ENCODE results near the gene INVS. TPM values are rescaled to one million over a fixed set of nuclear protein-coding genes. Genes with fewer than 3 reads are reported as not detected.
"Not testable (repeated sequence)": the region's sequence is repeated elsewhere in the genome, so short reads cannot be mapped to it uniquely, and the experiment has no call there.

The INVS gene
- total and polyA plus RNA-seq, 11 donors, result 2.5 to 10.4 (median 7.4) TPM

DNA sequence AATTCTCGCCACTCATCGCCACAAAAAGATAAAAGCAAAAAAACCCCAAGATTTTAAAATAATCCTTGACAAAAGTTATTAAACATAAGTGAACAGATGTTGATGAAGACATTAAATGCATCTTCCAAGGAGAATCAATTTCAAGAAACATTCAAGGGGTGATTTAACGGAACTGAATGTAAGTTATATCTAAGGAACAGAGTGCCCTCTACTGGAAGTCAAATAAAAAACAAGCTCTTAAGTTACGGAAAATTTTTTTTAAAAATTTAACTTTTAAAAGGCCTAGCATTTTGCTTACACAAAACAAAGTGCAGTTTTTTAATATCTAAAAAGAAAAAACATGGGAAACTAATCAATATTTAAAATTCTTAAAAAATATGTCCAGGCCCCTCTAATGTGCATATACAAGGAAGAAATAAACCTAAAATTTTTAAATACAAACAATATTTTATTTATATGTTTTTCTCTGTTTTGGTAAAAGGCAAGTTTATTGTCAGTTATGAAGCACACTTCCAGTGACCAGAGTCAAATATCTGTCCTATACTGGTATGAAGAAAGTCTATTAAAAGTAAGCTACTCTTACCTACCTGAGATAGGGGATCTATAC is 225.7 kb downstream of the INVS start:
- DNase-seq (no peak), ATAC-seq (no peak)
- peaks cover 0 to 6% (median 0%) of the 10 kb centered on the region in 12 donors for H3K4me1 ChIP-seq
- WGBS, 4 donors, result 52 to 58% (median 54%) methylated on average over 4 of the region's 4 CpGs
- no peaks in the 10 kb centered on the region for H3K27me3 ChIP-seq
- no peak overlapping the region for H3K4me3 ChIP-seq
- no peak for TF ChIP-seq POLR2A (IDR thresholded peaks at IDR 0.05)
- TF ChIP-seq, protein P1, sequence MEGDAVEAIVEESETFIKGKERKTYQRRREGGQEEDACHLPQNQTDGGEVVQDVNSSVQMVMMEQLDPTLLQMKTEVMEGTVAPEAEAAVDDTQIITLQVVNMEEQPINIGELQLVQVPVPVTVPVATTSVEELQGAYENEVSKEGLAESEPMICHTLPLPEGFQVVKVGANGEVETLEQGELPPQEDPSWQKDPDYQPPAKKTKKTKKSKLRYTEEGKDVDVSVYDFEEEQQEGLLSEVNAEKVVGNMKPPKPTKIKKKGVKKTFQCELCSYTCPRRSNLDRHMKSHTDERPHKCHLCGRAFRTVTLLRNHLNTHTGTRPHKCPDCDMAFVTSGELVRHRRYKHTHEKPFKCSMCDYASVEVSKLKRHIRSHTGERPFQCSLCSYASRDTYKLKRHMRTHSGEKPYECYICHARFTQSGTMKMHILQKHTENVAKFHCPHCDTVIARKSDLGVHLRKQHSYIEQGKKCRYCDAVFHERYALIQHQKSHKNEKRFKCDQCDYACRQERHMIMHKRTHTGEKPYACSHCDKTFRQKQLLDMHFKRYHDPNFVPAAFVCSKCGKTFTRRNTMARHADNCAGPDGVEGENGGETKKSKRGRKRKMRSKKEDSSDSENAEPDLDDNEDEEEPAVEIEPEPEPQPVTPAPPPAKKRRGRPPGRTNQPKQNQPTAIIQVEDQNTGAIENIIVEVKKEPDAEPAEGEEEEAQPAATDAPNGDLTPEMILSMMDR (IDR thresholded peaks at IDR 0.05), result peak; percentile 16 to 68 (median 54)
- intact Hi-C loops (cut with DNase I), result loop anchor here (5.0 to 10.0 kb wide), 10 partner anchors 270 to 1162 kb away; no protein-coding TSS in a partner anchor
- no peak overlapping the region for H3K27ac ChIP-seq
- H3K9me3 ChIP-seq, result no peaks in the 10 kb centered on the region
- H3K36me3 ChIP-seq, result peaks cover 0 to 72% (median 56%) of the 10 kb centered on the region in 9 donors

DNA sequence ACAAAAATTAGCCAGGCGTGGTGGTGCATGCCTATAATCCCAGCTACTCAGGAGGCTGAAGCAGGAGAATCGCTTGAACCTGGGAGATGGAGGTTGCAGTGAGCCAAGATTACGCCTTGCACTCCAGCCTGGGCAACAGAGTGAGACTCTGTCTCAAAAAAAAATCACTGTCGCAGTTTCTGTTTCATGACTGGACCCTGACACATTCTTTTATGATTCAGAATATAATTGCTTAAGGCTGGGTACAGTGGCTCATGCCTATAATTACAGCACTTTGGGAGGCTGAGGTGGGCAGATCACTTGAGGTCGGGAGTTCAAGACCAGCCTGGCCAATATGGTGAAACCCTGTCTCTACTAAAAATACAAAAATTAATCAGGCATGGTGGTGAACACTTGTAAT is 239.7 kb downstream of the INVS start:
- H3K9me3 ChIP-seq; intact Hi-C loops (cut with DNase I); H3K27ac ChIP-seq; H3K27me3 ChIP-seq; DNase-seq; ATAC-seq; H3K4me1 ChIP-seq; H3K4me3 ChIP-seq: not testable (repeated sequence)
- H3K36me3 ChIP-seq, result peaks cover 0 to 27% (median 10%) of the 10 kb centered on the region in 9 donors
- 95 to 99% (median 98%) methylated on average over 5 of the region's 5 CpGs for WGBS, 4 donors

DNA sequence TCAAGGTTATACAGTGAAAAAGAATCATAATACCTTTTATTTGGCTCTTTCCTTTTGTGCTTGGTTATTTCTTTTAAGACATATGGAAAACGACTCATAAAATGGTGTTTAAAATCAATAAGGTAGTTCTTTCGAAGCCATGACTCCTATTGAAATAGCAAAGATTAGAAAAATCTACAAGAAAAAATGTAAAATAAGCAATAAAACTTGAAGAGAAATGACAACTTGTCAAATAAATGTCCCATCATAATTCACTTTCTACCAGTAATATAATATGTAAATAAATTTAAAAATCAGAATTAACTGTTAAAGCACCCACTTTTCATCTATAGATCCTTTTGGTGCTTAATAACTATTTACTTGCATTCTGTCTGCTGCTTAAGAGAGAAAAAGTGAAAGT is 241.2 kb downstream of the INVS start:
- Histone ChIP-seq H3K9me3 (no peaks in the 10 kb centered on the region), H3K27me3 (no peaks in the 10 kb centered on the region), H3K27ac (no peak overlapping the region), H3K4me1 (peaks cover 0 to 4% (median 0%) of the 10 kb centered on the region in 12 donors), H3K4me3 (no peak overlapping the region), H3K36me3 (peaks cover 0 to 35% (median 18%) of the 10 kb centered on the region in 9 donors)
- ATAC-seq (no peak), DNase-seq (no peak)
- TF ChIP-seq, protein P1 (IDR thresholded peaks at IDR 0.05), result no peak
- TF ChIP-seq POLR2A (IDR thresholded peaks at IDR 0.05), result no peak
- 90 to 97% (median 95%) methylated on average over 2 of the region's 2 CpGs for WGBS, 4 donors
- intact Hi-C loops (cut with DNase I), result no loop called here

DNA sequence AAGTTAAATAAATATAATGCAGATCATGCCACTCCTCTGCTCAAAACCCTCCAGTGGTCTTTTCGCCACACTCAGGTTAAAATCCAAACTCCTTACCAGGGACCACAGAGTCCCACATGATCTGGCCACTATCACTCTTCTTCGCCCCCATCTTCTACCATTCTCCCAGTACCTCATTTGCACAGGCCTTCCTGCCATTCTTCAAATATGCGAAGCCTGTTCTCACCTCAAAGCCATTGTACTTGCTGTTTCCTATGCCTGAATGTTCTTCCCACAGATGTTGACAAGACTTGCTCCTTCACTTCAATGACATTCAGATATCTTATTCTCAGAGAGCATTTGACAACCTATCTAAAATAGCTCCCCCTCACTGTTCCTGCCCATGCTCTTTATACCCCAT is 242.8 kb downstream of the INVS start:
- Histone ChIP-seq H3K9me3 (no peaks in the 10 kb centered on the region), H3K4me3 (no peak overlapping the region), H3K27me3 (no peaks in the 10 kb centered on the region), H3K36me3 (peaks cover 0 to 52% (median 33%) of the 10 kb centered on the region in 9 donors), H3K4me1 (peaks cover 0 to 6% (median 0%) of the 10 kb centered on the region in 12 donors), H3K27ac (no peak overlapping the region)
- intact Hi-C loops (cut with DNase I), result no loop called here
- TF ChIP-seq, protein P1 (IDR thresholded peaks at IDR 0.05), result no peak
- TF ChIP-seq POLR2A (IDR thresholded peaks at IDR 0.05), result no peak
- DNase-seq, result no peak
- WGBS, 4 donors, result 96 to 98% (median 97%) methylated on average over 3 of the region's 3 CpGs
- no peak for ATAC-seq

DNA sequence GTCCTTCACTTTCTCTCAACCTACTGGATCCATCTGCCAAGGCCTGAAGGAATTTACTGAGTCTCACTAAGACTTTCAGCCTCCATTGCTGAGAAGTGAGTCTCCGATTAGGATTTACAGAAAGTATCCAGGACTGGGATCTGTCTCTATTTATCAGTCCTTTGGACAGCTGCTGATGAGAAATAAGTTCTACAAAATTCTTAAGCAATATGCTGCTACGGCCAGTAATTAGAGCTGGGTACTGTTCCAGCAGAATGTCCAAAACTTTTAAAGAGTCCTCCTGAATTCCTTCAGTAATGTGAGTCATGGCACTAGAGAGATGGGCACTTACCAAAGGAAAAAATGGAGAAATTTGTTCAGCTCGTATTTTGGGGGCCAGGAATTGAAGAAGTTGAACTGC is 247.8 kb downstream of the INVS start:
- Histone ChIP-seq H3K27me3 (no peaks in the 10 kb centered on the region), H3K36me3 (peaks cover 0 to 33% (median 21%) of the 10 kb centered on the region in 9 donors), H3K27ac (no peak overlapping the region), H3K4me1 (peaks cover 0 to 25% (median 11%) of the 10 kb centered on the region in 12 donors), H3K4me3 (no peak overlapping the region), H3K9me3 (no peaks in the 10 kb centered on the region)
- ATAC-seq (peak in 2 of 4 donors; percentile 46 to 73), DNase-seq (no peak)
- intact Hi-C loops (cut with DNase I), result no loop called here
- TF ChIP-seq POLR2A (IDR thresholded peaks at IDR 0.05), result no peak
- TF ChIP-seq, protein P1 (IDR thresholded peaks at IDR 0.05), result no peak
- WGBS, 4 donors, result 61 to 77% (median 71%) methylated on average over 3 of the region's 3 CpGs

All from heart left ventricle (tissue), 16 donors.